ENCODE data around the gene ADGRV1. TPM values are rescaled to one million over a fixed set of nuclear protein-coding genes. Genes with fewer than 3 reads are reported as not detected.
A peak's percentile ranks its signal among the peaks of the same experiment; 100 is the strongest.

ADGRV1 gene
- total and polyA plus RNA-seq, 9 of the 15 experiments (the other 6 are each of a cell fraction or from before 2014, with no cell fraction given): 21.7 to 156 (median 58.2) TPM

DNA sequence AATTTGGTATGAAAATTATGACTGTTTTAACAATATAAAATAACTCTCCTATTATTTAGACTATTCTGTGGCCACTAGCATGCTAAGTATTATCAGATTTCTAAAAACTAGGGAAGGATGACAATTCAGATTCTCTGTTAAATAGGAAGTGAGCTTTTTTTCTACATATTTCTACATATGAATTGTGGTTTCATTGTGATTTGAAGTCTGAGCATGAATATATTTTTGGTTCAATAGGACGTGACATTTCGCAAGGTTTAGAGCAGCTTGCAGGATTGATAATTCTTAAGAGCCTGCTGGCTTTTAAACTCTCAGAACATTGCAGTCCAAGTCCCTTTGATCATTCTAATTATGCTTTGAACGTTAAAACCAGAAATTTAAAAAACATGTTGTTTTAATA is 82.9 kb downstream of the ADGRV1 start (continued):
- no peak for TF ChIP-seq MEIS2 (IDR thresholded peaks at IDR 0.05; ENCODE audit: partially characterized antibody)
- TF ChIP-seq NCOR1 (IDR thresholded peaks at IDR 0.05): no peak
- no peak for TF ChIP-seq CBFB (CRISPR knock-in tag; IDR thresholded peaks at IDR 0.05)
- TF ChIP-seq ELF2 (CRISPR knock-in tag; IDR thresholded peaks at IDR 0.05): no peak
- TF ChIP-seq BCOR (IDR thresholded peaks at IDR 0.05): no peak
- TF ChIP-seq STAT6 (CRISPR knock-in tag; IDR thresholded peaks at IDR 0.05): no peak
- TF ChIP-seq, protein P1, sequence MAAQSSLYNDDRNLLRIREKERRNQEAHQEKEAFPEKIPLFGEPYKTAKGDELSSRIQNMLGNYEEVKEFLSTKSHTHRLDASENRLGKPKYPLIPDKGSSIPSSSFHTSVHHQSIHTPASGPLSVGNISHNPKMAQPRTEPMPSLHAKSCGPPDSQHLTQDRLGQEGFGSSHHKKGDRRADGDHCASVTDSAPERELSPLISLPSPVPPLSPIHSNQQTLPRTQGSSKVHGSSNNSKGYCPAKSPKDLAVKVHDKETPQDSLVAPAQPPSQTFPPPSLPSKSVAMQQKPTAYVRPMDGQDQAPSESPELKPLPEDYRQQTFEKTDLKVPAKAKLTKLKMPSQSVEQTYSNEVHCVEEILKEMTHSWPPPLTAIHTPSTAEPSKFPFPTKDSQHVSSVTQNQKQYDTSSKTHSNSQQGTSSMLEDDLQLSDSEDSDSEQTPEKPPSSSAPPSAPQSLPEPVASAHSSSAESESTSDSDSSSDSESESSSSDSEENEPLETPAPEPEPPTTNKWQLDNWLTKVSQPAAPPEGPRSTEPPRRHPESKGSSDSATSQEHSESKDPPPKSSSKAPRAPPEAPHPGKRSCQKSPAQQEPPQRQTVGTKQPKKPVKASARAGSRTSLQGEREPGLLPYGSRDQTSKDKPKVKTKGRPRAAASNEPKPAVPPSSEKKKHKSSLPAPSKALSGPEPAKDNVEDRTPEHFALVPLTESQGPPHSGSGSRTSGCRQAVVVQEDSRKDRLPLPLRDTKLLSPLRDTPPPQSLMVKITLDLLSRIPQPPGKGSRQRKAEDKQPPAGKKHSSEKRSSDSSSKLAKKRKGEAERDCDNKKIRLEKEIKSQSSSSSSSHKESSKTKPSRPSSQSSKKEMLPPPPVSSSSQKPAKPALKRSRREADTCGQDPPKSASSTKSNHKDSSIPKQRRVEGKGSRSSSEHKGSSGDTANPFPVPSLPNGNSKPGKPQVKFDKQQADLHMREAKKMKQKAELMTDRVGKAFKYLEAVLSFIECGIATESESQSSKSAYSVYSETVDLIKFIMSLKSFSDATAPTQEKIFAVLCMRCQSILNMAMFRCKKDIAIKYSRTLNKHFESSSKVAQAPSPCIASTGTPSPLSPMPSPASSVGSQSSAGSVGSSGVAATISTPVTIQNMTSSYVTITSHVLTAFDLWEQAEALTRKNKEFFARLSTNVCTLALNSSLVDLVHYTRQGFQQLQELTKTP (IDR thresholded peaks at IDR 0.05; ENCODE audit: low read depth in 1 of 2, partially characterized antibody in 2 of 2): peak; percentile 22 to 42
- no peak for TF ChIP-seq FOXA3 (CRISPR knock-in tag; conservative IDR thresholded peaks at IDR 0.05 in 1 of 2, IDR thresholded peaks at IDR 0.05 in 1 of 2)
- TF ChIP-seq ZNF695 (CRISPR knock-in tag; IDR thresholded peaks at IDR 0.05): no peak
- TF ChIP-seq ETS1 (conservative IDR thresholded peaks at IDR 0.05; ENCODE audit: control insufficient read depth, low read depth, low read length): no peak
- TF ChIP-seq TCF3 (CRISPR knock-in tag; IDR thresholded peaks at IDR 0.05): peak; percentile 37; the same call in 1 of the 2 replicates
- TF ChIP-seq CEBPG (CRISPR knock-in tag; IDR thresholded peaks at IDR 0.05): peak; percentile 46; the same call in 1 of the 2 replicates
- TF ChIP-seq CEBPG (tag; conservative IDR thresholded peaks at IDR 0.05 in 1 of 2, IDR thresholded peaks at IDR 0.05 in 1 of 2): peak; percentile 66 to 68
- no peak for TF ChIP-seq FUS (optimal IDR thresholded peaks at IDR 0.05; ENCODE audit: low read depth, low read length)
- no peak for TF ChIP-seq NFXL1 (CRISPR knock-in tag; IDR thresholded peaks at IDR 0.05)
- no peak for TF ChIP-seq ETV6 (IDR thresholded peaks at IDR 0.05; ENCODE audit: borderline replicate concordance in 1 of 2, low read depth in 2 of 2, low read length in 1 of 2)
- no peak for TF ChIP-seq ETV6 (CRISPR knock-in tag; IDR thresholded peaks at IDR 0.05; ENCODE audit: borderline replicate concordance)
- no peak for TF ChIP-seq PATZ1 (CRISPR knock-in tag; IDR thresholded peaks at IDR 0.05; ENCODE audit: borderline replicate concordance)

All from K562 (cell line).